ENCODE measurements around the gene EPN1. TPM values are rescaled to one million over a fixed set of nuclear protein-coding genes. Genes with fewer than 3 reads are reported as not detected.

The EPN1 gene
- total RNA-seq, 3 donors from 2014 or later = 22.2 to 47.2 (median 27.5) TPM

GRCh38 chr19:55684946-55685681 lies 10.1 kb downstream of the EPN1 start:
- Histone ChIP-seq H3K9me3 (no peaks in the 10 kb centered on the region), H3K4me3 (no peak overlapping the region), H3K36me3 (peaks cover 10% of the 10 kb centered on the region), H3K27me3 (no peaks in the 10 kb centered on the region), H3K27ac (no peak overlapping the region), H3K4me1 (no peaks in the 10 kb centered on the region)
- no peak for DNase-seq (ENCODE audit: low spot score in 2 of 2)
- intact Hi-C loops (cut with DNase I; ENCODE audit: low total_unique reads) = no loop called here
- no peak for TF ChIP-seq CTCF (IDR thresholded peaks at IDR 0.05)
- no peak for TF ChIP-seq POLR2A (IDR thresholded peaks at IDR 0.05)

- intact Hi-C loops (cut with DNase I; ENCODE audit: low total_unique reads) = no loop called here
- peaks cover 7% of the 10 kb centered on the region for H3K36me3 ChIP-seq
- H3K9me3 ChIP-seq = no peaks in the 10 kb centered on the region
- TF ChIP-seq CTCF (IDR thresholded peaks at IDR 0.05) = no peak
- TF ChIP-seq POLR2A (IDR thresholded peaks at IDR 0.05) = no peak
- no peak for TF ChIP-seq POLR2AphosphoS5 (IDR thresholded peaks at IDR 0.05)
- no peak overlapping the region for H3K27ac ChIP-seq
- H3K4me3 ChIP-seq = no peak overlapping the region
- H3K4me1 ChIP-seq = no peaks in the 10 kb centered on the region
- no peaks in the 10 kb centered on the region for H3K27me3 ChIP-seq
- DNase-seq (ENCODE audit: low spot score in 2 of 2) = no peak
Measured at GRCh38 chr19:55685776-55686175, 10.8 kb downstream of the EPN1 start.

- no peak for TF ChIP-seq POLR2AphosphoS5 (IDR thresholded peaks at IDR 0.05)
- no peak for TF ChIP-seq CTCF (IDR thresholded peaks at IDR 0.05)
- no peak for TF ChIP-seq POLR2A (IDR thresholded peaks at IDR 0.05)
- Histone ChIP-seq H3K36me3 (peaks cover 7% of the 10 kb centered on the region), H3K4me3 (no peak overlapping the region), H3K27me3 (no peaks in the 10 kb centered on the region), H3K9me3 (no peaks in the 10 kb centered on the region), H3K4me1 (no peaks in the 10 kb centered on the region), H3K27ac (no peak overlapping the region)
- no peak for DNase-seq (ENCODE audit: low spot score in 2 of 2)
- intact Hi-C loops (cut with DNase I; ENCODE audit: low total_unique reads) = no loop called here
Measured at GRCh38 chr19:55686311-55687050, 11.5 kb downstream of the EPN1 start.

GRCh38 chr19:55687281-55688201 lies 12.5 kb downstream of the EPN1 start:
- H3K27me3 ChIP-seq = no peaks in the 10 kb centered on the region
- intact Hi-C loops (cut with DNase I; ENCODE audit: low total_unique reads) = no loop called here
- no peak for DNase-seq (ENCODE audit: low spot score in 2 of 2)
- H3K36me3 ChIP-seq = peaks cover 7% of the 10 kb centered on the region
- no peak overlapping the region for H3K4me3 ChIP-seq
- no peak for TF ChIP-seq POLR2A (IDR thresholded peaks at IDR 0.05)
- no peak for TF ChIP-seq POLR2AphosphoS5 (IDR thresholded peaks at IDR 0.05)
- no peak for TF ChIP-seq CTCF (IDR thresholded peaks at IDR 0.05)
- H3K9me3 ChIP-seq = no peaks in the 10 kb centered on the region
- no peaks in the 10 kb centered on the region for H3K4me1 ChIP-seq
- H3K27ac ChIP-seq = no peak overlapping the region
